GM19438 (cell line): ENCODE results near the gene TMC8.
"Not testable (repeated sequence)": the region's sequence is repeated elsewhere in the genome, so short reads cannot be mapped to it uniquely, and the experiment has no call there.

Source experiments
- ATAC-seq: cut with Tn5 transposase; IDR thresholded peaks from one replicate; pipeline ENCODE4 v1.9.1; 2021; ENCODE audit warnings: low read depth; ENCODE audit not compliant: unreplicated experiment

Gene TMC8, protein sequence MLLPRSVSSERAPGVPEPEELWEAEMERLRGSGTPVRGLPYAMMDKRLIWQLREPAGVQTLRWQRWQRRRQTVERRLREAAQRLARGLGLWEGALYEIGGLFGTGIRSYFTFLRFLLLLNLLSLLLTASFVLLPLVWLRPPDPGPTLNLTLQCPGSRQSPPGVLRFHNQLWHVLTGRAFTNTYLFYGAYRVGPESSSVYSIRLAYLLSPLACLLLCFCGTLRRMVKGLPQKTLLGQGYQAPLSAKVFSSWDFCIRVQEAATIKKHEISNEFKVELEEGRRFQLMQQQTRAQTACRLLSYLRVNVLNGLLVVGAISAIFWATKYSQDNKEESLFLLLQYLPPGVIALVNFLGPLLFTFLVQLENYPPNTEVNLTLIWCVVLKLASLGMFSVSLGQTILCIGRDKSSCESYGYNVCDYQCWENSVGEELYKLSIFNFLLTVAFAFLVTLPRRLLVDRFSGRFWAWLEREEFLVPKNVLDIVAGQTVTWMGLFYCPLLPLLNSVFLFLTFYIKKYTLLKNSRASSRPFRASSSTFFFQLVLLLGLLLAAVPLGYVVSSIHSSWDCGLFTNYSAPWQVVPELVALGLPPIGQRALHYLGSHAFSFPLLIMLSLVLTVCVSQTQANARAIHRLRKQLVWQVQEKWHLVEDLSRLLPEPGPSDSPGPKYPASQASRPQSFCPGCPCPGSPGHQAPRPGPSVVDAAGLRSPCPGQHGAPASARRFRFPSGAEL

DNA sequence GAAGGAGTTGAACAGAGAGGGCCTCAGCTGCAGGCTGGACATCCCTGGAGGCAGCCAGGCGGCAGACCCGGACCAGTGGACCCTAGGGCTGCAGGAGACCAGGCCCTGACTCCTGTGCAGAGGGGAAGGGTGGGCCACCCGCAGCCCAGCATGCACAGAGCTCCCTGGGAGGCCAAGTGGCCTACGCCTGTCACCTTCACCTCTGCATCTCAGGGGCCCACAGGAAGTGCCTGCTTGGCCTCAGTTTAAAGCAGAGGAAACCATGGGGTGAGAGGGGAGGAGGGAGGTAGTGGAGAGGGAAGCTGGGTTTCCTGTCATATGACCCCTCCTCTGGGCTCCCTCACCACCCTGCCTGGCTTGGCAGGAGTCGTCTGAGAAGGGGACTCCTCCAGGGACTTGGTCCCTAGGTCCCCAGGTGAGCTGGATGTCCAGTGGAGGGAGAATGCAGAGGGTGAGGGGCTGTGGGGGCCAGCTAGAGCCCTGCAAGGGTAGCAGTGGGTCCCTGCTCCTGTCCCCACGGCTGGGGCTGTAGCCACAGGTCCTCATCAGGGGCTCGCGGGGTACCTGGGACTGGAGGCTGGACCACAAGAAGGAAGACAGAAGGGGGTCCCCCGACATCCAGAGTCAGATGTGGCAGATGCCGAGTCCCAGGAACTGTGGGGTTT is at the start of gene TMC8:
TMC8 (plus strand) TSS at position 335 of the 665 bp plus-strand sequence. CDS start 818 bp downstream, outside the sequence.
- peak; percentile 29 for ATAC-seq

DNA sequence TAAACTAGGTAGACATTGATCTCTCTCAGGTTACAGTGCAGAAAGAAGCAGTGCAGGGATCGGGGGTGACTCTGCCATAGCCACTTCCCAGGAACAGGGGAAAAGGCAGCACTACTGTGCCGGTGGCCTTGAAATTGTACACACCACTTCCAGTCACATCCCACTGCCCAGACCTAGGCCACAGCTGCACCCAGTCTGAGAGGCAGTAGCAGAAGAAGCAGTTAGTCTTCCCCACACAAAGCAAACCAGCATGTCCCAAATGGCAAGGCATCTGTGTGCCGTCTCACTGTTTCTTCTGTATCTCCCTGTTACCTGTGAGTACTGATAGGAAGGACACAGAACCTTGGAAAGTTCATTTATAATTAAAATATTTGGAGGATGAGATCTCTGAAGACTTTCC is 49.0 kb upstream of the TMC8 start:
- no peak for ATAC-seq

DNA sequence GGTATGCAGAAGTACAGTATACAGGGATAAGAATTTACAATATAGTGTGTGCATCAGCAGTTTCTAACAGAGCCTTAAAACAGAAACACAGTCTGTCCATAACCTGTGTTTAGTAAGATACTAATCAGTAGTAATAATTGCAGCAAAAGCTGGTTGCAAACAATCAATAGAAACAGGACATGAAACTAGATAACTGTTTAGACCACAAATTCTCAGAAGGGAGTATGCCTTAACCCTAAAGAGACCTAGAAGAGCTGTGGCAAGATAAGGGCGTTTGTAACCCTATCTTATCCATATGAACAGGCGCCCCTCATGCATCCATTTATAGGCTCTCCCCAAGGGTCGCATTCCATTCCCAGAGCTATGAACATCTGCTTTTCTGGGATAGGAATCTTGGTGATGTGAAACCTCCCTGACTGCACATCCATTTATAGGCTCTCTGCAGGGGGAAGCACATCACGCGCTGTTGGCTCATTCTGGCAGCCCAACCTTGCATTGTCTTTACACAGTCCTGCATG is 48.2 kb upstream of the TMC8 start:
- ATAC-seq: not testable (repeated sequence)

DNA sequence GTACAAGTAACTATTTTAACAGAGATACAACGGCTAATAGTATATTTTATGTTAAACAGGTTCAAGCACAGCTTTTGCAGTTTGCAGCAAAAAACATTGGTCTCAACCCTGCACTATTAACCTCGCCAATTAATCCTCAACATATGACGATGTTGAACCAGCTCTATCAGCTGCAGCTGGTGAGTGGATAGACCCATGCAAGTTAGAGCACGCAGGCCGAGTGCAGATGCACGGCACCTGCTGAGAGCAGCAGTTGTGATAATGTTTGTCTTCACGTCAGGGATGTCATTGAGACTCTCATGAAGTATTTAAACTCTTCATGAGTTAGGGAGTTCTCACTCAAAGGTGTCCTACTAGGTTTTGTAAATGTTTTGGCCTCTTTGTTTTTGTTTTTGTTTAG is 47.6 kb upstream of the TMC8 start:
- ATAC-seq: no peak

DNA sequence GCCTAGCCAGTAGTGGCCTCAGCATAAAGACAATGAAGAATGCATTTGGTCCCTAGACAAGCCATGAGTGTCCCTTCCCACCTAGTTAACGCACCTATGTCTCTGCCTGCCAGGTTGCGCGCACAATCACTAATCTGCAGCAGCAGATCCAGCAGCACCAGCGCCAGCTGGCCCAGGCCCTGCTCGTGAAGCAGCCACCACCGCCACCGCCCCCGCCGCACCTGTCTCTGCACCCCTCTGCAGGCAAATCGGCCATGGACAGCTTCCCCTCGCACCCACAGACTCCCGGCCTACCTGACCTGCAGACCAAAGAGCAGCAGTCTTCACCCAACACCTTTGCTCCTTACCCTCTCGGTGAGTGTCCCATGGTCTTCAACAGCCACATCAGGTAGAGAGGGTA is 43.8 kb upstream of the TMC8 start:
- no peak for ATAC-seq

DNA sequence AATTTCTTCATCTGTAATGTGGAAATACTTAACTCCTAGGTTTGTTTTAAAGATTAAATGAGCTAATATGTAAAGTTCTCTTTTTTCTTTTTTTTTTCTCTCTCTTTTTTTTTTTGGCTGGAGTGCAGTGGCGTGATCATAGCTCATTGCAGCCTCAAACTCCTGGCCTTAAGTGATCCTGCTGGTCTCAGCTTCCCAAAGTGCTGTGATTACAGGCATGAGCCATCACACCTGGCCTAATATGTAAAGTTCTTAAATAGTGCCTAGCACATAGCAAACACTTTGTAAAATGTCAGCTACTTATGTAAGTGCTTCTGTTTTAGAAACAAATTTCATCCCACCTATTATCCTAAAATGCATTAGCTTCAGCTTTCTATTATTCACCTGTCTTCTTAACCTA is 42.0 kb upstream of the TMC8 start:
- no peak for ATAC-seq

DNA sequence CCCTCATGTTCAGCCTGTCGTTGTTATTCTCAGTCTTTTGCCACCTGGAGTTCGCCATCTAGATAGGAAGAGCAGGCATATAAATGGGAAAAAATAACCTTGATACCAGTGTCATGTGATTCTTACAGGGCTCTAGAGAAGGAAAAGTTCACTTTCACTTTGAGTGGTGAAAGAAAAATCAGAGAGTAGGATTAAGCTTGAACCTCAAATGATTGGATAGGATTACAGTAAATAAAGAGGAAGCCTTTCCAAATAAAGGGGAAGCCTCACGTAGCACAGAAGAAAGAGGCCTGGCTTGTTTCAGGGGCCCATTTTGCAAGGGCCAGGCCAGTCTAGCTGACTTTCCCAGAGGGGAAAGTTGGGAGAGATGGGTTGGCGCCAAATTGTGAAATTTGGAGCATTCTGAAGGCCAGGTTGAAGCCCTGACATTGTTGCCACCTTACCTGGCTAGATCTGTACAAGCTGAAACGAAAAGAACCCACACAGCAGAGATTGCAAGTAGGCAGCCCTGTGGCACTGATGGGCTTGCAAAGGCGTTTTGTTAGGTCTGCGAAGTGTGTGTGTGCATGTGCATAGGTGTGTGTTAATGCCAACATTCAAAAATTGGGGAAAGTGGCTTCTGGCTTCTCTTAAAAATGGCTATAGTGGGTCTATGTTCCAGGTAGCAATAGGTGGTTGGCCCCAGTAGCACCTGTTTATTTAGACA is 40.8 kb upstream of the TMC8 start:
- ATAC-seq: no peak

DNA sequence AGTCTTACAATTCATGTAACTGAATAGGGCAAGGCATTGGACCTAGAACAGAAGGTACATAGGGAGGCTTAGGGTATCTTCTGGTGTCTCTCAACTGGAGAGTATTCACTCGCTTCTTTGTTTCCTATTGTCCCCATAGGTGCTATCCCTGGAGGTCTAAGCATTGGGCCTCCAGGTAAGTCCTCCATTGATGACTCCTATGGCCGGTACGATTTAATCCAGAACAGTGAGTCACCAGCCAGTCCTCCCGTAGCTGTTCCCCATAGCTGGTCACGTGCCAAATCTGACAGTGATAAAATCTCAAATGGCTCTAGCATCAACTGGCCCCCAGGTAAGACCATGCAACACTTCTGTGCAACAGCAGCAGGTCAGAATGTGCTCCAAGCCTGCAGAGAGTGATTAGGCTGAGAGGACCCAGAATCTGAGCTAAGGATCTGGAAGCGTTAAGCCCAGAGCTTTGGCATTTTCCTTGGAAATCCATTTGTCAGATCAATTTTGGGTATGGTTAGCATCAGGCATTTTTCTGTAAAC is 37.7 kb upstream of the TMC8 start:
- no peak for ATAC-seq

DNA sequence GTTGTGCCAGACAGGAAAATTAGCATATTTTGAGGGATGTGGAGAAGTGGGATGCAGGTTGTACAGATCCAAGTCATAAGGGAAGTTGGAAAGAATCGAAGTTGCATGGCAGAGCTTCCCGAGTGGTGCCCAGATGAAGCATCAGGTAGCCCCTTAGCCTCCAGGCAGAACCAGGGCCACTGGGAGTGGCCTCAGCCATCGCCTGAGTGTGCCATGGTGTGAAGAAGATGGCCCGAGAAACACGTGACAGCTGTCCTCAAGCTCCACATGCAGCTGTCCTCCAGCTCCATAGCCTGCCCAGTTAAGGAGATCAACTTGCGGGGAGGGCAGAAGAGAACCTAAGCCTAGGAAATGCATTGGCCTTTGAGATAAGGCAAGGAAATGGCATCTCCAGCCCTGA is 35.5 kb upstream of the TMC8 start:
- ATAC-seq: no peak

DNA sequence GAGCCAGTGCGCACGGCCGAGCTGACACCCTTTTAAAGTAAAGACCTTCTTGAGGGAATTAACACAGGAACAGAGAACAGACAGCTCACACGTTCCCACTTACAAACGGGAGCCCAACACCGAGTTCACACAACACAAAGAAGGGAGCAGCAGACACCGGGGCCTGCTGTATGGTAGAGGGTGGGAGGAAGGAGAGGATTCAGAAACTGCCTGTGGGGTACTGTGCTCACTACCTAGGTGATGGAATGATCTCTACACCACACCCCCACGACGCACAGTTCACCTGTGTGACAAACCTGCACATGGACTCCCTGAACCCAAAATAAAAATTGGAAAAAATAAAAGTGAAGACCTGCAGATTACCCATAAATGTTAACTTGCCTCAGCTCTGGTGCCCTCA is 34.5 kb upstream of the TMC8 start:
- ATAC-seq: no peak

DNA sequence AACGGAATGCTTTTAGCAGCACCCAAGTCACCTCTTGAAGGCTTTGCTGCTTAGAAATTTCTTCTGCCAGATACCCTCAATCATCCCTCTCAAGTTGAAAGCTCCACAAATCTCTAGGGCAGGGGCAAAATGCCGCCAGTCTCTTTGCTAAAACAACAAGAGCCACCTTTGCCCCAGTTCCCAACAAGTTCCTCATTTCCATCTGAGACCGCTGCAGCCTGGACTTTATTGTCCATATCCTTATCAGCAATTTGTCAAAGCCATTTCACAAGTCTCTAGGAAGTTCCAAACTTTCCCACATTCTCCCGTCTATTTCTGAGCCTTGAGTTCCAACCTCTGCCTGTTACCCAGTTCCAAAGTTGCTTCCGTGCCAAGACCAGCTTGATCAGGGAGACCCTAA is 29.5 kb upstream of the TMC8 start:
- no peak for ATAC-seq

DNA sequence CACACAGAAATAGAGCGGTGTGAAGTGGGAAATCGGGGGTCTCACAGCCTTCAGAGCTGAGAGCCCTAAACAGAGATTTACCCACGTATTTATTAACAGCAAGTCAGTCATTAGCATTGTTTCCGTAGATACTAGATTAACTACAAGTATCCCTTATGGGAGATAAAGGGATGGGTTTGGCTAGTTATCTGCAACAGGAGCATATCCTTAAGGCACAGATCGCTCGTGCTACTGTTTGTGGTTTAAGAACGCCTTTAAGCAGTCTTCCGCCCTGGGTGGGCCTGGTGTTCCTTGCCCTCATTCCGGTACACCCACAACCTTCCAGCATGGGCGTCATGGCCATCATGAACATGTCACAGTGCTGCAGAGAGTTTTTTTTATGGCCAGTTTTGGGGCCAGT is 29.0 kb upstream of the TMC8 start:
- no peak for ATAC-seq

DNA sequence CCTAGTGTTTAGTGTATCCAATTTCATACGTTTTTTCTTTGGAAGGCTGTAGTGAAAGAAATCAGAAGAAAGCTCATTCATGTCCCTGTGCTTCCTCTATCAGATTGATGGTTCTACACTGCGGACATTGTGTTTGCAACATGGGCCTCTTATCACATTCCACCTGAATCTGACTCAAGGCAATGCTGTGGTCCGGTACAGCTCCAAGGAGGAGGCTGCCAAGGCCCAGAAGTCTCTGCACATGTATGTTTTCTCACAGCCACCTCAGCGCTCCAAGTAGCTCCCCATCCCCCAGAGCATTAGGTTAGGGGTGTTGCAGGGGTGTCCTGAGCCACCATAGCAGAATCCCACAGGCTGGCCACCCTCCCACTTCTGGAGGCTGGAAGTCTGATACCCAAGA is 27.3 kb upstream of the TMC8 start:
- ATAC-seq: no peak

DNA sequence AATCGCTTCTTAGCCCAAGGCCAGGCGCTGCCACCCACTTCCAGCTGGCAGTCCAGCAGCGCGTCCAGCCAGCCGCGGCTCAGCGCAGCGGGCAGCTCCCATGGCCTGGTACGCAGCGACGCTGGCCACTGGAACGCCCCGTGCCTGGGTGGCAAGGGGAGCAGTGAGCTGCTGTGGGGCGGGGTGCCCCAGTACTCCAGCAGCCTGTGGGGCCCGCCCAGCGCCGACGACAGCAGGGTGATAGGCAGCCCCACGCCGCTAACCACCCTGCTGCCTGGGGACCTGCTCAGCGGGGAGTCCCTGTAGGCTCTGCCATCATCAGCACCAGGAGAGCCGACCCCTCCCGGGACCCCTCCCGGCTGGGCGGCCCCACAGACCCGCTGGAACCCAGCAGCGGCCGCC is 26.0 kb upstream of the TMC8 start:
- ATAC-seq: no peak

DNA sequence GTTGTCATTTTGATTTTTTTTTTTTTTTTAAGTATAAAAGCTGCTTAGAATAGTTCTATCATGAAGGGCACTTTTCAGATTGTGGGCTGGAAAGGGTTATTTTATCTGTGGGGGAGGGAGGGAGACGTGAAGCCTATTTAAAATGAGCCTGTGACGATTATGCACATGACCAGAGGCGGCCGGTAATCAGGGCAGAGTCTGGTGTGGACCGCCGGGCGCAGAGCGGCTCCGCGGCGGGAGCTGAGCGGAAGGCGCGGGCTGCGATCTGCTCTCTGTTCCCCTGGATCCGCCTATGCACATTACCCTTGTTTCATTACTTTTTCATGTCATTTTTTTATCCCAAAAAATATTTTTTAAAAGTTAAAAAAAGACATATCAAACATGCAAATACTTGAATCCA is 25.5 kb upstream of the TMC8 start:
- no peak for ATAC-seq

DNA sequence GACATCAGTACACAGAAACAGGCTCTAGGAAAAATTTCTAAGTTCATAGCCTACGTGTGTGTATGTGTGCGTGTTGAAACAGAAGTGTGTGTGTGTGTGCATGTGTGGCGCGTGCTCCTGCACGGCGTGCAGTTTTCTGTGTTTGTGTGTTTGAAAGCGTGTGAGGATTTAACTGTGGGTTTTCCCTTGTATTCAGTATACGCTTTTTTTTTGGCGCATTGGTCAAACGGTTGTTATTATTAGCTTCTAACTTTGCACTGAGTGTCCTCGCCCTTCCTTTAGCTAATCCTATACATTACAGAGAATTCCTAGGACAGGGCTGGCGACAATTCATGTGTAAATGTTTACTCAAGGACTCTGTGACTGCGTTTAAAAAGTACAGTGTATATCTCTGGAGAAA is 25.0 kb upstream of the TMC8 start:
- no peak for ATAC-seq

DNA sequence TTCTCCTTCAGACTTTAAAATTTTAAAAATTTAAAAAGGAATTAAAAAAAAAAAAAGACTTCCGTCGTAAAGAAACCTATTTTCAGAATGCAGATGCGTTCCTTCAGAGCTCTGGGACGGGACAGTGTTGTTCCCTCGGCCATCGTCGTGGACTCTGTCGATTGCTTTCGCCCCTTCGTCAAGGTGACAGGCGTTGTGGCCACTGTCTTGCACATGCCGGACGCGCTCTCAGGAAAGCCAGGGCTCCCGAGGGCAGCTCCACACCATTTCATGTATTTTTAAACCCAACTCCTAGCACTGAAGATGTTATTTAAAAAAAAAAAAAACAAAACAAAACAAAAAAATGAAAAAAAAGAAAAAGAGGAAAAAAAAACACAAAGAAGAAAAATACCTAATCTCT is 24.4 kb upstream of the TMC8 start:
- no peak for ATAC-seq

DNA sequence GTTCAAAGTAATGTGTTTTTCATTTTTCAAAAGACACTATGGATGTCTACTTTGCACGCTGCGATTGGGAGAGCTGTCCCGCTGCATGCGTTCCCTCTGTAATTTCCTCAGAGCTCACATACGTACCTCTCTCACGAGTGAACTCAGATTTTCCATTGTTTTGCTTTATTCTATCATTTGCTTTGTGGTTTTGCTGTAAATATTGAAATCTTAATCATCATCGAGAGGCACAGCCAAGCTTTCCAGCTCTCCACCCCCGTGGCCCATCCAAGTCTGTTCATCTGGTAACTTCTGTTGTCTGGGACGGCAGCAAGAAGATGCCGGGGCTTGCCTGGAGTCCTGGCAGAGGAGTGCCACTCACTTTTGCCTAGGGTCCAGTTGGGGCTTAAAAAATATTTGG is 23.1 kb upstream of the TMC8 start:
- no peak for ATAC-seq

DNA sequence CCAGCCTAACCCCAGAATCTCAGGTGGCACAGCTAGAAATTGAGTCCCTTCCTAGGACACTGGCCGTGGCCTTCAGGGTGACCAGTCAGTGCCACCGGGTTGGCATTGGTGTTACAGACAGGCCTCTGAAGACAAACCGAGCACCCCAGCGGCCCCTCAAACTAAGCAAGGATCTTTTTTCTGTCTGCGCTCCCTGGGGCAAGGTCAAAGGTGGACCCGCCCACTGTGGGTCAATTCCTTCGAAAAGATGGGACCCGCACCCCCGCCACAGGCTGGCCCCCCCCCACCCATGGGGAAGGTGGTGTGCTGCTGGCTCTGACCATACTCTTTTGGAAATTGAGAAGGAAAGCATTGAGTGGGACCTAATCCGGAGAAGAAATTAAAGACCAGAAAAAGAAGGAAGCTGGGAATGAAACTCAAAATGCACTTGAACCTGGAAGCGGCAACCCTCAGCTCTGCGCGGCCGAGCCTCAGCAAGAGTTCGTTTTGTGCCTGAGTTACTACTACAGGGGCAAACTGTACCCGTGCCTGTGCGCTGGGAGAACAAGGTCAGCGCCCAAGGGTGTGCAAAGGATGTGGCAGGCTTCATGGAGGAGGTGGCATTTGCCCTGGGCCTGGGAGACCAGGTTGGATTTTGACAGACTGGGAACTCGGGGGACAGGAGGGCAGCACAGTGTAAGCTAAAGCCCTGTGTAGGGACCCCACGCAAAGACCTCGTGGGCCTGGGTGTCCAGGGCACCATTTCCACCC is 22.4 kb upstream of the TMC8 start:
- ATAC-seq: no peak
